PFSK-1 (cell line): ENCODE results near the gene ZFYVE19.

Source experiments
- FOXP2 ChIP-seq: optimal IDR thresholded peaks from 2 replicates; pipeline ENCODE3; 2011; ENCODE audit warnings: borderline replicate concordance, control low read depth, inconsistent platforms; ENCODE audit not compliant: insufficient read depth; ENCODE audit errors: extremely low read length, extremely low read depth
- POLR2AphosphoS5 ChIP-seq: IDR thresholded peaks from 2 replicates; pipeline ENCODE4 v1.6.1; 2012; ENCODE audit warnings: low read depth, mild to moderate bottlenecking, control low read depth, low read length, moderate library complexity
- SIN3A ChIP-seq: IDR thresholded peaks from 2 replicates; pipeline ENCODE4 v1.6.1; 2012; ENCODE audit warnings: mild to moderate bottlenecking, low read length, moderate library complexity, borderline replicate concordance; ENCODE audit not compliant: insufficient read depth
- TAF1 ChIP-seq: IDR thresholded peaks from 2 replicates; pipeline ENCODE4 v1.6.1; 2012; ENCODE audit warnings: low read length, control low read depth, borderline replicate concordance; ENCODE audit not compliant: insufficient read depth
- TF ChIP-seq, protein P1 (sequence below), 2 experiments: IDR thresholded peaks; 2 replicates each; pipeline versions ENCODE4 v1.6.1 to v1.8.0; 2011 to 2012; ENCODE audit warnings: low read depth in 2 of 2, low read length in 2 of 2, control low read depth in 1 of 2, inconsistent platforms in 1 of 2, mild to moderate bottlenecking in 1 of 2, moderate library complexity in 1 of 2; ENCODE audit not compliant: insufficient read depth in 1 of 2

The ZFYVE19 gene

GRCh38 chr15:40764629-40765103 lies 42.2 kb upstream of the ZFYVE19 start:
- TF ChIP-seq, protein P1, sequence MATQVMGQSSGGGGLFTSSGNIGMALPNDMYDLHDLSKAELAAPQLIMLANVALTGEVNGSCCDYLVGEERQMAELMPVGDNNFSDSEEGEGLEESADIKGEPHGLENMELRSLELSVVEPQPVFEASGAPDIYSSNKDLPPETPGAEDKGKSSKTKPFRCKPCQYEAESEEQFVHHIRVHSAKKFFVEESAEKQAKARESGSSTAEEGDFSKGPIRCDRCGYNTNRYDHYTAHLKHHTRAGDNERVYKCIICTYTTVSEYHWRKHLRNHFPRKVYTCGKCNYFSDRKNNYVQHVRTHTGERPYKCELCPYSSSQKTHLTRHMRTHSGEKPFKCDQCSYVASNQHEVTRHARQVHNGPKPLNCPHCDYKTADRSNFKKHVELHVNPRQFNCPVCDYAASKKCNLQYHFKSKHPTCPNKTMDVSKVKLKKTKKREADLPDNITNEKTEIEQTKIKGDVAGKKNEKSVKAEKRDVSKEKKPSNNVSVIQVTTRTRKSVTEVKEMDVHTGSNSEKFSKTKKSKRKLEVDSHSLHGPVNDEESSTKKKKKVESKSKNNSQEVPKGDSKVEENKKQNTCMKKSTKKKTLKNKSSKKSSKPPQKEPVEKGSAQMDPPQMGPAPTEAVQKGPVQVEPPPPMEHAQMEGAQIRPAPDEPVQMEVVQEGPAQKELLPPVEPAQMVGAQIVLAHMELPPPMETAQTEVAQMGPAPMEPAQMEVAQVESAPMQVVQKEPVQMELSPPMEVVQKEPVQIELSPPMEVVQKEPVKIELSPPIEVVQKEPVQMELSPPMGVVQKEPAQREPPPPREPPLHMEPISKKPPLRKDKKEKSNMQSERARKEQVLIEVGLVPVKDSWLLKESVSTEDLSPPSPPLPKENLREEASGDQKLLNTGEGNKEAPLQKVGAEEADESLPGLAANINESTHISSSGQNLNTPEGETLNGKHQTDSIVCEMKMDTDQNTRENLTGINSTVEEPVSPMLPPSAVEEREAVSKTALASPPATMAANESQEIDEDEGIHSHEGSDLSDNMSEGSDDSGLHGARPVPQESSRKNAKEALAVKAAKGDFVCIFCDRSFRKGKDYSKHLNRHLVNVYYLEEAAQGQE (IDR thresholded peaks at IDR 0.05; ENCODE audit: insufficient read depth in 1 of 2, low read depth in 2 of 2, low read length in 2 of 2), result no peak
- TF ChIP-seq POLR2AphosphoS5, result no peak
- TF ChIP-seq TAF1, result no peak
- TF ChIP-seq SIN3A, result no peak

DNA sequence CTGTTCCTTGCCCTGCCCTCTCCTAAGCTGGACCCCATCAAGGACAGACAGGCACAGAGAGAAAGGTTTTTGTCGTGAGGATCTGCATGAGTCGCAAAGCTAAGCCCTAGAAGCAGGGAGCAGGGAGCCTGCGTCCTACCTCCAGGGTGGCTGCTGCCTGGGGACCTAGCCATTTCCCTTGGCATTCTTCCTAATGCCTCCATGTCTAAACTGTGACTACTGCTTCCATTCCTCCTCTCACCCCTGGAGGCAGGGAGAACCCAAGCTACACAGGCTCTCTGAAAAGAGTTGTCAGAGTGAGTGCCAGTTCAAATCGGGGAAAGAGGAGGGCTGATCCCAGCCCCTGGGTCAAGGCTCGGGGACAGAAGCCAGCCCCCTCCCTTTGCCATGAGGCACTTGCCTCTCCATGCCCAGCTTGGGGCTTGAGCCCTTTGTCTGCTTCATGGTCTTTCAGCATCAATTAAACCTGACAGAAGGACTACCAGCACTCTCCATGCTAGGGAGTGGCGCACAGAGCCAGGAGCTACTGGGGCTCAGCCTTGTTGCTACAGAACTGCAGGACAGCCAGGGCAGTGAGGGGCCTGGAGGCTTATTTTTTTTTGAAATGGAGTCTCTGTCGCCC lies 40.6 kb upstream of the ZFYVE19 start:
- TF ChIP-seq, protein P1 (IDR thresholded peaks at IDR 0.05; ENCODE audit: insufficient read depth in 1 of 2, low read depth in 2 of 2, low read length in 2 of 2), result no peak
- no peak for TF ChIP-seq FOXP2
- no peak for TF ChIP-seq TAF1
- no peak for TF ChIP-seq POLR2AphosphoS5
- TF ChIP-seq SIN3A, result no peak

GRCh38 chr15:40766906-40767837 lies 39.7 kb upstream of the ZFYVE19 start:
- TF ChIP-seq POLR2AphosphoS5, result no peak
- no peak for TF ChIP-seq FOXP2
- TF ChIP-seq, protein P1 (IDR thresholded peaks at IDR 0.05; ENCODE audit: insufficient read depth in 1 of 2, low read depth in 2 of 2, low read length in 2 of 2), result no peak
- no peak for TF ChIP-seq TAF1
- no peak for TF ChIP-seq SIN3A

GRCh38 chr15:40767838-40768500 lies 38.9 kb upstream of the ZFYVE19 start:
- no peak for TF ChIP-seq FOXP2
- TF ChIP-seq TAF1, result no peak
- no peak for TF ChIP-seq POLR2AphosphoS5
- TF ChIP-seq SIN3A, result no peak
- TF ChIP-seq, protein P1 (IDR thresholded peaks at IDR 0.05; ENCODE audit: insufficient read depth in 1 of 2, low read depth in 2 of 2, low read length in 2 of 2), result no peak
